SHP77 treated with DMSO at 0.1 percent for 48 hours (cell line): ENCODE data around the gene IMMP2L.

Experiments used
- DNase-seq: peaks from one replicate; lab custom pipeline; 2025; lab: John Stamatoyannopoulos, UW

IMMP2L gene

GRCh38 chr7:110922906-110923305 lies 639.4 kb downstream of the IMMP2L start:
- DNase-seq = no peak

- no peak for DNase-seq
These were observed 640.6 kb downstream of the IMMP2L start for GRCh38 chr7:110921595-110922151.

- no peak for DNase-seq
These were observed 643.2 kb downstream of the IMMP2L start for GRCh38 chr7:110918949-110919548.

GRCh38 chr7:110914263-110914662 lies 648.0 kb downstream of the IMMP2L start:
- no peak for DNase-seq

GRCh38 chr7:110911632-110912031 lies 650.7 kb downstream of the IMMP2L start:
- DNase-seq = no peak

- DNase-seq = no peak
These were observed 653.2 kb downstream of the IMMP2L start for GRCh38 chr7:110909117-110909516.

GRCh38 chr7:110905773-110906566 lies 656.3 kb downstream of the IMMP2L start:
- no peak for DNase-seq

GRCh38 chr7:110898516-110898915 lies 663.8 kb downstream of the IMMP2L start:
- no peak for DNase-seq

- no peak for DNase-seq
These were observed 664.8 kb downstream of the IMMP2L start for GRCh38 chr7:110897538-110897937.

- no peak for DNase-seq
These were observed 668.2 kb downstream of the IMMP2L start for GRCh38 chr7:110894111-110894510.

- DNase-seq = no peak
These were observed 671.1 kb downstream of the IMMP2L start for GRCh38 chr7:110891197-110891596.

- no peak for DNase-seq
These were observed 672.2 kb downstream of the IMMP2L start for GRCh38 chr7:110890101-110890500.

GRCh38 chr7:110889335-110889734 lies 673.0 kb downstream of the IMMP2L start:
- DNase-seq = no peak

- no peak for DNase-seq
These were observed 673.7 kb downstream of the IMMP2L start for GRCh38 chr7:110888641-110889040.

- DNase-seq = no peak
These were observed 676.8 kb downstream of the IMMP2L start for GRCh38 chr7:110885474-110885873.

GRCh38 chr7:110881721-110882120 lies 680.6 kb downstream of the IMMP2L start:
- DNase-seq = no peak

- no peak for DNase-seq
These were observed 681.3 kb downstream of the IMMP2L start for GRCh38 chr7:110880971-110881370.

- DNase-seq = no peak
These were observed 685.3 kb downstream of the IMMP2L start for GRCh38 chr7:110877016-110877415.

GRCh38 chr7:110875346-110875745 lies 686.9 kb downstream of the IMMP2L start:
- DNase-seq = no peak

- no peak for DNase-seq
These were observed 690.4 kb downstream of the IMMP2L start for GRCh38 chr7:110871856-110872255.

GRCh38 chr7:110870926-110871325 lies 691.4 kb downstream of the IMMP2L start:
- DNase-seq = no peak

- no peak for DNase-seq
These were observed 693.8 kb downstream of the IMMP2L start for GRCh38 chr7:110868458-110868857.

GRCh38 chr7:110867771-110868170 lies 694.5 kb downstream of the IMMP2L start:
- no peak for DNase-seq
